ENCODE measurements around the gene UGT2A2.

UGT2A2 gene

GRCh38 chr4:69577245-69577644 lies 62.2 kb downstream of the UGT2A2 start:
- H3K27ac ChIP-seq (ENCODE audit: low read depth, low read length): no peak overlapping the region
- no peaks in the 10 kb centered on the region for H3K27me3 ChIP-seq (ENCODE audit: control insufficient read depth, insufficient read depth, low read length)
- no peaks in the 10 kb centered on the region for H3K9me3 ChIP-seq (ENCODE audit: control insufficient read depth, insufficient read depth, low read length)
- no peaks in the 10 kb centered on the region for H3K36me3 ChIP-seq (ENCODE audit: control insufficient read depth, insufficient read depth, low read length)
- no peaks in the 10 kb centered on the region for H3K4me1 ChIP-seq (ENCODE audit: control insufficient read depth, insufficient read depth, low read length)
- no peak overlapping the region for H3K4me3 ChIP-seq (ENCODE audit: low read depth, low read length)
- H3K9ac ChIP-seq (ENCODE audit: low read depth, low read length): no peak overlapping the region

GRCh38 chr4:69576251-69576877 lies 63.1 kb downstream of the UGT2A2 start:
- Histone ChIP-seq H3K36me3 (ENCODE audit: control insufficient read depth, insufficient read depth, low read length) (no peaks in the 10 kb centered on the region), H3K9me3 (ENCODE audit: control insufficient read depth, insufficient read depth, low read length) (no peaks in the 10 kb centered on the region), H3K9ac (ENCODE audit: low read depth, low read length) (no peak overlapping the region), H3K4me1 (ENCODE audit: control insufficient read depth, insufficient read depth, low read length) (no peaks in the 10 kb centered on the region), H3K27me3 (ENCODE audit: control insufficient read depth, insufficient read depth, low read length) (no peaks in the 10 kb centered on the region), H3K27ac (ENCODE audit: low read depth, low read length) (no peak overlapping the region), H3K4me3 (ENCODE audit: low read depth, low read length) (no peak overlapping the region)

- Histone ChIP-seq H3K36me3 (ENCODE audit: control insufficient read depth, insufficient read depth, low read length) (no peaks in the 10 kb centered on the region), H3K4me1 (ENCODE audit: control insufficient read depth, insufficient read depth, low read length) (no peaks in the 10 kb centered on the region), H3K4me3 (ENCODE audit: low read depth, low read length) (no peak overlapping the region), H3K27me3 (ENCODE audit: control insufficient read depth, insufficient read depth, low read length) (no peaks in the 10 kb centered on the region), H3K9ac (ENCODE audit: low read depth, low read length) (no peak overlapping the region), H3K9me3 (ENCODE audit: control insufficient read depth, insufficient read depth, low read length) (no peaks in the 10 kb centered on the region), H3K27ac (ENCODE audit: low read depth, low read length) (no peak overlapping the region)
Measured at GRCh38 chr4:69568787-69569186, 70.7 kb downstream of the UGT2A2 start.

GRCh38 chr4:69563424-69563823 lies 76.0 kb downstream of the UGT2A2 start:
- no peaks in the 10 kb centered on the region for H3K27me3 ChIP-seq (ENCODE audit: control insufficient read depth, insufficient read depth, low read length)
- no peak overlapping the region for H3K9ac ChIP-seq (ENCODE audit: low read depth, low read length)

GRCh38 chr4:69549651-69550050 lies 89.8 kb downstream of the UGT2A2 start:
- Histone ChIP-seq H3K9me3 (ENCODE audit: control insufficient read depth, insufficient read depth, low read length) (no peaks in the 10 kb centered on the region), H3K4me3 (ENCODE audit: low read depth, low read length) (no peak overlapping the region), H3K27me3 (ENCODE audit: control insufficient read depth, insufficient read depth, low read length) (no peaks in the 10 kb centered on the region), H3K4me1 (ENCODE audit: control insufficient read depth, insufficient read depth, low read length) (no peaks in the 10 kb centered on the region), H3K36me3 (ENCODE audit: control insufficient read depth, insufficient read depth, low read length) (no peaks in the 10 kb centered on the region), H3K9ac (ENCODE audit: low read depth, low read length) (no peak overlapping the region), H3K27ac (ENCODE audit: low read depth, low read length) (no peak overlapping the region)

More at GRCh38 chr4:69563424-69563823, 76.0 kb downstream of the UGT2A2 start:
- no peak overlapping the region for H3K4me3 ChIP-seq (ENCODE audit: low read depth, low read length)
- H3K36me3 ChIP-seq (ENCODE audit: control insufficient read depth, insufficient read depth, low read length): no peaks in the 10 kb centered on the region
- no peak overlapping the region for H3K27ac ChIP-seq (ENCODE audit: low read depth, low read length)
- H3K4me1 ChIP-seq (ENCODE audit: control insufficient read depth, insufficient read depth, low read length): no peaks in the 10 kb centered on the region
- H3K9me3 ChIP-seq (ENCODE audit: control insufficient read depth, insufficient read depth, low read length): no peaks in the 10 kb centered on the region

- no peaks in the 10 kb centered on the region for H3K27me3 ChIP-seq (ENCODE audit: control insufficient read depth, insufficient read depth, low read length)
- H3K9ac ChIP-seq (ENCODE audit: low read depth, low read length): no peak overlapping the region
- H3K4me1 ChIP-seq (ENCODE audit: control insufficient read depth, insufficient read depth, low read length): no peaks in the 10 kb centered on the region
- no peaks in the 10 kb centered on the region for H3K36me3 ChIP-seq (ENCODE audit: control insufficient read depth, insufficient read depth, low read length)
- no peak overlapping the region for H3K4me3 ChIP-seq (ENCODE audit: low read depth, low read length)
- no peaks in the 10 kb centered on the region for H3K9me3 ChIP-seq (ENCODE audit: control insufficient read depth, insufficient read depth, low read length)
- H3K27ac ChIP-seq (ENCODE audit: low read depth, low read length): no peak overlapping the region
Measured at GRCh38 chr4:69546134-69546765, 93.2 kb downstream of the UGT2A2 start.
